ENCODE measurements around the gene CDK5RAP2.

GRCh38 chr9:120544441-120544840 is 35.5 kb downstream of the CDK5RAP2 start:
- no peak for TF ChIP-seq CTCF (IDR thresholded peaks at IDR 0.05; ENCODE audit: poor library complexity)
- TF ChIP-seq EZH2 (IDR thresholded peaks at IDR 0.05; ENCODE audit: borderline replicate concordance) = no peak
